Motor neuron (in vitro differentiated cells): ENCODE results near the gene GMPR2. TPM values are rescaled to one million over a fixed set of nuclear protein-coding genes. Genes with fewer than 3 reads are reported as not detected.

Experiments used
- ATAC-seq, 8 experiments: fragments of 200-7000 bp; cut with Tn5 transposase; replicated peaks in 6 of 8; 2 replicates each; pipeline ENCODE4 v1.8.0; 2021; ENCODE audit warnings: mild to moderate bottlenecking in 8 of 8, moderate library complexity in 8 of 8
- H3K27ac ChIP-seq, 2 donors: fragments of 250-450 bp; sonication (Bioruptor Pico); 2 replicates each; pipeline ENCODE4 v1.9.0; 2021; ENCODE audit warnings: antibody characterized with exemption in 2 of 2, mild to moderate bottlenecking in 2 of 2, moderate library complexity in 1 of 2
- H3K4me1 ChIP-seq, 2 donors: fragments of 250-450 bp; sonication (Bioruptor Pico); replicated peaks in 1 of 2; 2 replicates each; pipeline ENCODE4 v1.6.1; 2021; ENCODE audit warnings: antibody characterized with exemption in 2 of 2, mild to moderate bottlenecking in 2 of 2, moderate library complexity in 1 of 2
- H3K4me3 ChIP-seq, 5 donors: fragments of 250-450 bp; sonication (Bioruptor Pico); 2 replicates each; pipeline ENCODE4 v1.9.0; 2021; ENCODE audit warnings: antibody characterized with exemption in 5 of 5, mild to moderate bottlenecking in 5 of 5, moderate library complexity in 4 of 5
- WGBS, 10 experiments: fragments of 450-650 bp; shearing (Covaris generic); methylation state at CpG; one replicate each; pipeline ENCODE4 v1.0.0; 2022; 5-methylcytosine and 5-hydroxymethylcytosine counted together
- in situ Hi-C, 9 experiments: fragments of 400-800 bp; cut with MboI; loops; one replicate each; pipeline ENCODE4 v1.15.0; 2021; ENCODE audit warnings: low sequenced_read_pairs in 9 of 9, low pct_unique_long_range_greater_than_20kb in 2 of 9; ENCODE audit not compliant: unreplicated experiment in 9 of 9
- total RNA-seq, 8 experiments: library from RNA; unstranded; fragments of 300-600 nt; gene quantifications; 2 replicates each; pipeline versions ENCODE4 v1.2.3 to v1.2.4, GENCODE V29; 2022

Gene GMPR2
- 10 to 100 TPM; 46.7 to 87.8 (median 69.0) TPM for total RNA-seq

DNA sequence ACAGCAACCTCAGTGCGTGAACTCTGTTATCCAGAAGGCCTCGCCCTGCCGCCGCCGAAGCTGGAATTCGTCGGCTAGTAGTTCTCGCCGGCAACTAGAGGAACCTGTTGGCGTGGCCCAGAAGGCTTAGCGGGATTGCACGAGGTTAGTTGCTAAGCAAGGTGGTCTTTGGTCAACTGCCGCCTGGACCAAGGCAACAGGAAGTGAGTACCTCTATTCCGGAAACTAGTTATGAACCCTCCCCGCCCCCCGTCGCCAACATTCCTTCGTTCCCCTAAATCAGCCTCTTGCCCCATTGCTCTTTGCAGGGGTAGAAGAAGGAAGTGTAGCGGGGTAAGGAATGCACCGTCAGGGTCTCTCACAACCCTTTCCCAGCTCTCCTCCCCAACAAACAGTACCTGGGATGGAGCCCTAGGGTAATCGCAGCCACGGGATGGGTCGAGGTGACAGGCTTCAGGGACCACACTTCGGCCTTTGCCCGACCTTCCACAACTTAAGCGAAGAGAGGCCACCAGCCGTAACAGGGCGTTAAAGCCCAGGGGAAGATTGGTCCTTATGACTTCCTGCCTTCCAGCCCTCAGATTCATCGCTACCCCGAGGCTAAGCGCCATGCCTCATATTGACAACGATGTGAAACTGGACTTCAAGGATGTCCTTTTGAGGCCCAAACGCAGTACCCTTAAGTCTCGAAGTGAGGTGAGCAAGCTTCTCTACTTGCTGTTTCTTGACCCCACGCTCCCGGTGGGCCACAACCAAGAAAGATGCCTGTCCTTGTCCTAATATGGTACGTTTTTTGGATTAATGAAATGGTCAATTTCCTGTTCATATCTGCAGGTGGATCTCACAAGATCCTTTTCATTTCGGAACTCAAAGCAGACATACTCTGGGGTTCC is at the start of gene GMPR2:
GMPR2 (plus strand) TSS at position 285 of the 893 bp plus-strand sequence; CDS start at position 610, 325 bp downstream.
- H3K4me1 ChIP-seq: peaks cover 11 to 15% of the 10 kb centered on the region in 2 donors
- peak within 1 kb of the TSS; percentile 66 to 97 (median 90) for H3K4me3 ChIP-seq
- peak within 1 kb of the TSS; percentile 84 to 95 for H3K27ac ChIP-seq
- in situ Hi-C loops: no loop called here
- ATAC-seq: peak; percentile 32 to 83 (median 80)
- WGBS, 10 experiments: 0 to 40% (median 9%) methylated on average over 1 to 26 of the region's 38 CpGs; no CpG with 5 or more reads in 1 of the 10 experiments

DNA sequence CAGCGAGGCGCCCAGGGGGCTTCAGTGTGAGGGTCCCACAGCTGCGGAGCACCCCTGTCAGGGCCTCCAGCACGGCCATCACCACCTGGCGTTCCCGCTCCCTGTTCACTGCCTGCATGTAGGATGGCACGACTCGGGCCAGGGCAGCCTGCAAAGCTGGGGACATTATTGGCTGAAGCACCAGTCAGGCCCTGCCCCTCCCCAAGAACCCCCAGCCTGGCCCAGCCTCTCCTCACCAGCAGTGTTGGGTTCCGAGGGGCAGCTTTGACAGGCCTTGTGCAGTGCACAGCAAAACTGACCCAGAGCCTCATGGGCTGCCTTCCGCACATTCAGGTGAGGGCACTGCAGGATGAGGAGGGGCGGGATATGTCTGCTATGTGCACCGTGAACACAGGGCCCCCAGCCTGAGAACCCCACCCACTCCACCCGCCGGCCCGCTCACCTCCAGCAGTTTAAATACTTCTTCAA is 49.7 kb upstream of the GMPR2 start:
- in situ Hi-C loops: no loop called here

DNA sequence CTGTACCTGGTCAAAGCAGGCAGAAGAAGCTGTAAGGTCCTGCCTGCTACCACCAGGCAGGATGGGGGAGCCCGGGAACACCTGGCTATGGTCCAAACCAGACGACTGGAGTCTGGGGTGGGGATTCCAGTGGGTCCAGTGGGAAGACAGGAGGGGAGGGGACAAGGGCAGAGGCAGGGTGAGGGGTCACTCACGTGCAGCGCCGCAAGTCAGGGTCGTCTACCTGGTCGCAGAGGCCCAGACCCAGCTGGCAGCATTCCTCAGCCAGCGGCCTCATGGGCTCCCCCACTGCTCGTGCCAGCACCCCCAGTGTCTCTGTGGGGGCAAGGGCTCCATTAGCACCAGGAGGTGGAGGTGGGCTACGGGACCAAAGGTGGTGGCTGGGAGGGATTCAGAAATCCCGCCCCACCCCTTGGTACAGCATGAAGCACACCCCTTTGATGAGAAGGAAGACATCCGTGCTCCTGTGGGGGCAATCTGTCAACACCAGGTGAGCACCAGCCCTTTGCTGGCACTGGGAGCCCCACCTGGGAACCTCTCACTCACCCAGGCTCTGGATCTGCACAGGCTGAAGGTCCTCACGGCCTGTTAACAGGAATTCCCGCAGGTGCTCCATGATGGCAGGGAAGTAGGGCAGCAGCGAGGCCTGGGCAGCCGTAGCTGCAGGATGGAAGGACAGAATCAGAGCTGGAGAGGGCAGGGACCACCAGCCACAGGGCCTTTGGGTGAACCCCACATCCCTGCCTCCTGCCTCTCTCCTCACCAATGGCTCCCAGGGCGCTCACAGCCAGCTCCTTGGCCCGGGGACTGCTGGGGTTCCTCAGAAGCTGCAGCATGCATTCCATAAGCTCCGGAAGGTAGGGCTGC is 48.4 kb upstream of the GMPR2 start:
- whole genome bisulfite sequencing, 10 experiments: 83 to 100% (median 89%) methylated on average over 1 to 5 of the region's 19 CpGs; no CpG with 5 or more reads in 6 of the 10 experiments

More for the DNA sequence above, 49.7 kb upstream of the GMPR2 start:
- Histone ChIP-seq H3K4me1 (peaks cover 24 to 30% of the 10 kb centered on the region in 2 donors), H3K27ac (no peak overlapping the region), H3K4me3 (no peak overlapping the region)
- no peak for ATAC-seq
- WGBS, 10 experiments: 89 to 93% (median 90%) methylated on average over 2 to 5 of the region's 15 CpGs; no CpG with 5 or more reads in 7 of the 10 experiments

DNA sequence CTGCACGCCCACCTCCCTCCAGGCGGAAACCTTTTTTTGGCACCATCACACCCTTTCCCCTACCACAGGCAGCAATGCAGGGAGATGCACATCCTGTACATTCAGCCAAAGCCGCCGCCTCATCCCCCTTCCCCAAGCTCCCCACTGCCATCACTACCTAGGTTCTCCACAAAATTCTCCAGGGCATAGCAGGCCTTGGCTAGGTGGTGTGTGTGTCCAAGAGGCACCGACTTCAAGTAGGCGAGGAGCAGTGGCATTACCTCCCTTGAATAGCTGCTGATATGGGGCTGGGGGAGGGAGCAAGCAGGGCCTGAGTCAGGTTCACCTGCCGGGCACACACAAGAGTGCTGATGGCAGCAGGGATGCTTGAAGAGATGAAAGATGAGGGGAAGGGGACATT is 47.7 kb upstream of the GMPR2 start:
- no peak overlapping the region for H3K27ac ChIP-seq
- WGBS, 10 experiments: 90 to 100% (median 100%) methylated on average over 1 to 3 of the region's 7 CpGs; no CpG with 5 or more reads in 3 of the 10 experiments

More for the DNA sequence above, 48.4 kb upstream of the GMPR2 start:
- ATAC-seq: no peak
- in situ Hi-C loops: no loop called here
- H3K4me3 ChIP-seq: no peak overlapping the region
- no peak overlapping the region for H3K27ac ChIP-seq
- H3K4me1 ChIP-seq: peaks cover 22 to 32% of the 10 kb centered on the region in 2 donors

DNA sequence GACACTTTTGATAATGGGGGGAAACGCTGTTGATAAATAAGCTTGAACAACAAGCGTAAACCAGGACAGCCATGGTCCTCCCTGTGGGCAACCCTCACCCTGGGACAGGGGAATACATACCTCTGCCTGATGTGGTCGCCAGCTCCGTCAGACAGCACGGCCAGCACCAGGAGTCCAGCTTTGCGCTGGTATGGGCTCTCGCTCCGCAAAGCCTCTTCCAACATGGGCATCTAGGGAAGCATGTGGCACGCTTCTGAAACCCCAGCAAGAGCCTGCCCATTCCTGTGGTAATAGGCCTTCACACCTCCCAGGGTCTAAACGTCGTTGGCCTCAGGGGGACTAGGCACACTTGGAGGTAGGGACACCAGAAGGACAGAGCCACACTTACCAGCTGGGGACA is 47.0 kb upstream of the GMPR2 start:
- in situ Hi-C loops: no loop called here
- Histone ChIP-seq H3K4me1 (peaks cover 12 to 20% of the 10 kb centered on the region in 2 donors), H3K4me3 (no peak overlapping the region), H3K27ac (no peak overlapping the region)
- ATAC-seq: no peak
- 87 to 100% (median 97%) methylated on average over 1 to 5 of the region's 11 CpGs; no CpG with 5 or more reads in 4 of the 10 experiments for WGBS, 10 experiments

More for the DNA sequence above, 47.7 kb upstream of the GMPR2 start:
- Histone ChIP-seq H3K4me3 (no peak overlapping the region), H3K4me1 (peaks cover 19 to 27% of the 10 kb centered on the region in 2 donors)
- no peak for ATAC-seq
- in situ Hi-C loops: no loop called here

DNA sequence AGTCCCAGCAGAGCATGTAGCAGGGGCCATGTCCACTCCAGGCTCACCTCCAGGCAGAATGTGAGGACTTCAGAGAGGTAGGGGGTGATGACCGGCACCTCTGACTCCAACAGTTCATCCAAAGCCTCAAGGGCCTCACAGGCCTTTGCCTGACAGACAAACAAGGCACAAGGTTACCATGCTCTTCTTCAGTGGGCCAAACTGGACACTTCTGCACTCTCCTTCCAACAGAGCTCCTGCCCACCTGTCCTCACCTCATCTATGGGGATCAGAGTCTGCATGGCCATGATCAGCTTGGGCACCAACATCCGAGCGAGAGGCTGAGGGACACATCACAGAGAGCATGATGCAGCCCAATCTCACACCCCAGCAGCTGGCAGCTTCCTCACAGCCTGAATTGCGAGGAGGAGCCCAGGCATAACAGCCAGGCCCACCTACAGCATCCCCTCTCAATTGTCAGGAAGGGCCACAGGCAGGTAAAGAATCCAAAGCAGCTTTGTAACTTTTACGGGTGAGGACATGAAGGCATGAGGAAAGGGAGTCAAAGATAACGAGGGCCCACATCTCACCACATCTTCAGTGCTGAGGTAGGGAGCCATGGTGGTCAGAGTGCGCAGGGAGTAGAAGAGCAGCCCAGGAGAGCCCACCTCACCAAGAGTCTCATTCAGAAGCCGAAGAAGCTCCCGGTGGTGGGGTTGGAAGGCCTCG is 45.7 kb upstream of the GMPR2 start:
- Histone ChIP-seq H3K4me1 (peaks cover 11 to 14% of the 10 kb centered on the region in 2 donors), H3K4me3 (peak overlapping the region in 1 of 5 donors; percentile 87), H3K27ac (no peak overlapping the region)
- no peak for ATAC-seq
- in situ Hi-C loops: no loop called here
- 82 to 97% (median 92%) methylated on average over 4 to 7 of the region's 10 CpGs; no CpG with 5 or more reads in 6 of the 10 experiments for WGBS, 10 experiments

DNA sequence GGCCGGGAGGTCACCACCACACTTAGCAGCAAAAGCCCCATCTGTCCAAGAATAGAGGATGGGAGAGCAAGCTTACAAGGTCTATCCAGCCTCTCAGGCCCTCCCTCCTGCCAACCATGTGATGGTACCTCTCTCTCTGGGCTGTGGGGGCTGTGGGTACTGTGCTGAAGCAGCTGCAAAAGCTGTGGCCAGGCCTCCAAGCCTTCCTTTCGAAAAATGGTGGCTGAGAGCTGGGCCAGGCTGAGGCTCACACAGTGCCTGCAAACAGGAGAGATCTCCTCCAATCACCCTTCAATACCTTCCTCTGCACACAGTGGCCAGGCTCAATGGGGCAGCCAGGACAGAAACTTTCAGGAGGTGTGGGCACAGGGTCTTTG is 45.2 kb upstream of the GMPR2 start:
- ATAC-seq: no peak
- Histone ChIP-seq H3K27ac (no peak overlapping the region), H3K4me3 (peak overlapping the region in 4 of 5 donors; percentile 57 to 87 (median 69)), H3K4me1 (peaks cover 11 to 14% of the 10 kb centered on the region in 2 donors)
- 94% methylated on average over 2 of the region's 2 CpGs; no CpG with 5 or more reads in 9 of the 10 experiments for WGBS, 10 experiments
- in situ Hi-C loops: no loop called here

DNA sequence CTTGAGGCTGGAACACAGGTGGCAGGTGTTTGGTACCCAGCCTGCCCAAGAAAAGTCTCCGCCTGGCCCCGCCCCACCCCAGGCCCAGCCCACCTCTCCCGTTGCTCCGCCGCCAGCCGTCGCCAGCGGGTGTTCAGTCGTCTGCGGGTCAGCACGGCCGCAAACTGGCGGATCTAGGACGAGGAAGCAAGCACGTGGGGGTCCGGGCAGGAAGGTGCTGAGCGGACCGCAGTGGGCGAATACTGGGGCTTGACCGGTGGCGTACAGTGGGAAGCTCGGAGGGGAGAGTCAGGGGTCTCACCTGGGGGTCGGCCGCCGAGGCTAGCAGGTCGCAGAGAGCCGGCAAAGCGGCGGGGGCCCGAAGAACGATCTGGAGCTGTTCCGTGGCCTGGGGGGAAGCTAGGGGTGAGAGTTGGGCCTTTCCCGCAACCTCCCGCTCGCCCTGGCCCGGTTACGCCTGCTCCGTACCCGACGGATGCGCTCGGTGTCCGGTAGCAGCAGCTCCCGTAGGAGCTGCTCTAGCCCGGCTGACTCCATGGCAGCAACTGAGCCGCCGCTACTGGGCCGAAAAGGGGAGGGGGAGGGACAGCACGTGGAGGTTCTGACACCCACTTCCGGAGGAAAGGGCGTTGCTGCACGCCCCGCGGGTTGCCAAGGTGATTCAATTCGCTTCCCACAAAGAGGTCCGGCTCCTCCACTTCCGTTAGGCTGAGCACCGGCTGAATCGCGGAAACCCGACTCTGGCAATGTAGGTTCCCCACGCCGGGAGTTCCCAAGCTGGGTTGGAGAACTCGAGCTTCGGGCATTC is 44.3 kb upstream of the GMPR2 start, which contains the start of gene IPO4:
IPO4 (minus strand) TSS at position 566 of the 808 bp plus-strand sequence; CDS start at position 537, 29 bp downstream.
- peak; percentile 90 to 96 (median 94) for ATAC-seq
- peak within 1 kb of the TSS; percentile 83 to 94 for H3K27ac ChIP-seq
- WGBS, 10 experiments: 0 to 4% (median 0%) methylated on average over 1 to 17 of the region's 65 CpGs

DNA sequence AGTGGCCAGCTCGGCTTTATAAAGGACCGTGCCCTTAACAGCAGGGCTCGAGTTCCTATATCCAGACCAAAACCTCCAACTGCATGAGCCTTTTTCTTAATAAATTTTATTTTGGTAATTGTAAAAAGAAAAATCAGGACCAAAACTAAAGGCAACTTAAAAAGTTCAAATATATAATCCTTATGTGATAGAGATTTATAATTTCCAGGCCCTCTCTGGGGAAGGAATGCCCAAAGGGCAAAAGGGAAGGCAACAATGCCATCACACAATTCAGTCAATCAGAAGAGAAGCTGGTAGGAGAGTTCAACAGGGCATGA is 43.7 kb upstream of the GMPR2 start:
- ATAC-seq: no peak
- 0 to 17% (median 0%) methylated on average over 1 to 3 of the region's 3 CpGs; no CpG with 5 or more reads in 2 of the 10 experiments for WGBS, 10 experiments
- Histone ChIP-seq H3K4me3 (peak overlapping the region; percentile 57 to 87 (median 72)), H3K27ac (peak overlapping the region in 1 of 2 donors; percentile 25), H3K4me1 (peaks cover 11 to 14% of the 10 kb centered on the region in 2 donors)
- in situ Hi-C loops: no loop called here

More for the DNA sequence above, 44.3 kb upstream of the GMPR2 start, which contains the start of gene IPO4:
- Histone ChIP-seq H3K4me1 (peaks cover 11 to 14% of the 10 kb centered on the region in 2 donors), H3K4me3 (peak within 1 kb of the TSS; percentile 57 to 87 (median 72))
- in situ Hi-C loops: no loop called here

DNA sequence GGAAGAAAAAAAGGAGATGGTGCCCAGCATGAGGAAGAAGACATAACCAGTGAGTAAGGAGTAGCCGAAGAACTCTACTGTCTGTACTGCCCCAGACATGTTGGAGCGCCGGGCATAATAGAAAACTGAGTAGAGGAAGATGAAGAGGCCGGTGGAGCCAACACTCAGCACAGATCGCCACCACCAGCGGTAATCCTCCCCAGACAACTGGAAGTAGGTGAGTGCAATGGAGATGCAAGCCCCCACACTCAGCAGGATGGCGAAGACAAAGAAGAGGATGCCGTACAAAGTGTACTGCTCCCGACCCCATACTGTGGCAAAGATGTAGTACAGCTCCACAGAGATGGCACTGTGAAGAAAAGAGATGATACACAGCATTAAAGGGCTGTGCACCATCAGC is 43.3 kb upstream of the GMPR2 start:
- in situ Hi-C loops: no loop called here
- 68 to 100% (median 91%) methylated on average over 1 to 6 of the region's 9 CpGs; no CpG with 5 or more reads in 2 of the 10 experiments for WGBS, 10 experiments
- Histone ChIP-seq H3K27ac (peak overlapping the region in 1 of 2 donors; percentile 25), H3K4me3 (no peak overlapping the region), H3K4me1 (peaks cover 13 to 18% of the 10 kb centered on the region in 2 donors)
- ATAC-seq: no peak

DNA sequence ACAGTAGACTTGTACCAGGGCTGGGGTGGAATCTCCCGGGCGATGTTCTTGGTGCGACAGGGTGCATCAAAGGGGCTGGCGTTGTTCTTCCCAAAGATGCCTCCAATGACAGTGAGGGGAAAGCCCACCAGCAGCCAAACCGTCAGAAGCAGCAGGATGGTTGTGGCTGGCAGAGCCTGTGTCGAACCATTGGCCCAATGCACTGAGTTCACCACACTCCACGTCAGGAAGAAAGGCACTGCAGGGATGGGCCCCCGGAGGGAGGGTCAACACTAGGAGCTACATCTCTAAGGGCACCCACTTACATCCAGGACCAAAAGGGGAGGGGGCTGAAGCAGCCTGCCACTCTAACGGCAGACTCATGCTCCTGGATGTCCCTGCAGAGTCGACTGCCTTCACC is 42.3 kb upstream of the GMPR2 start:
- H3K4me3 ChIP-seq: no peak overlapping the region
- no peak for ATAC-seq
- peaks cover 16 to 23% of the 10 kb centered on the region in 2 donors for H3K4me1 ChIP-seq
- 75 to 100% (median 91%) methylated on average over 1 to 5 of the region's 10 CpGs; no CpG with 5 or more reads in 2 of the 10 experiments for WGBS, 10 experiments
- H3K27ac ChIP-seq: no peak overlapping the region
- in situ Hi-C loops: no loop called here
